ENCODE results near the gene FGF11.

DNA sequence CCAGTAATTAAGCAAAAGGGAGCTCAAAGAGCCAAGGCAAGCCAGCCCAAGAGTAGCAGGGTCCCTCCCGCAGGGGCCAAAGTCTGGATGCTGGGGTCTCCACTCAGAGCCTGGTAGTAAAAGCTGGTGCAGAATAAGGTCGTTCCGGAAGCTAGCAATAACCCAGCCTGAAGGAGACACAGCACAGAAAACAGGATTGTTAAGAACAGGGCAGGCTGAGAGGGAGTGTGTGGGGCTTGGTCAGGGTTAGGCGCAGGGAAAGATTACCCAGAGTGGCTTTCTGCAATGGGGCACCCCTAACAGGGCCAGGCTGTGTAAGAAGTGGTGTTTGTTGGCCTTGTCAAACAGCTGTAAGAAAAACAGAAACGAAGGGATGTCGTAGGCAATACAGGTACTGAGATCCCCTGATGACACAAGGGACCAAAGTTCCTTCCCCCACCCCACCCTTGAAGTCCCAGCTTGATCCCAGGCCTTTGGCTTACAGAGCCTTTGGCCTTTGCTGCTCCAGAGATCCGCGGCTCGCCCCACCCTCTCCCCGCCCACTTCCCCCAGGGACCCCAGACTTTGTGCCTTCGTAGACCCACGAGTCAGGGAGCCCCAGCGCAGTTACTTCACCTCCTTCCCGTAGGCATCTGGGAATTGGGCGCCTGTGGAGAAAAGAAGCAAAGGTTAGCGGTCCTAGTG lies 36.1 kb upstream of the FGF11 start:
- TF ChIP-seq, protein P1, sequence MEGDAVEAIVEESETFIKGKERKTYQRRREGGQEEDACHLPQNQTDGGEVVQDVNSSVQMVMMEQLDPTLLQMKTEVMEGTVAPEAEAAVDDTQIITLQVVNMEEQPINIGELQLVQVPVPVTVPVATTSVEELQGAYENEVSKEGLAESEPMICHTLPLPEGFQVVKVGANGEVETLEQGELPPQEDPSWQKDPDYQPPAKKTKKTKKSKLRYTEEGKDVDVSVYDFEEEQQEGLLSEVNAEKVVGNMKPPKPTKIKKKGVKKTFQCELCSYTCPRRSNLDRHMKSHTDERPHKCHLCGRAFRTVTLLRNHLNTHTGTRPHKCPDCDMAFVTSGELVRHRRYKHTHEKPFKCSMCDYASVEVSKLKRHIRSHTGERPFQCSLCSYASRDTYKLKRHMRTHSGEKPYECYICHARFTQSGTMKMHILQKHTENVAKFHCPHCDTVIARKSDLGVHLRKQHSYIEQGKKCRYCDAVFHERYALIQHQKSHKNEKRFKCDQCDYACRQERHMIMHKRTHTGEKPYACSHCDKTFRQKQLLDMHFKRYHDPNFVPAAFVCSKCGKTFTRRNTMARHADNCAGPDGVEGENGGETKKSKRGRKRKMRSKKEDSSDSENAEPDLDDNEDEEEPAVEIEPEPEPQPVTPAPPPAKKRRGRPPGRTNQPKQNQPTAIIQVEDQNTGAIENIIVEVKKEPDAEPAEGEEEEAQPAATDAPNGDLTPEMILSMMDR (IDR thresholded peaks at IDR 0.05; ENCODE audit: insufficient read depth, low read length, poor library complexity, severe bottlenecking): no peak
- TF ChIP-seq EZH2phosphoT487 (conservative IDR thresholded peaks at IDR 0.05; ENCODE audit: low read length): no peak
